GM12873 (cell line): ENCODE data around the gene SIM2.

Source experiments
- CTCF ChIP-seq: IDR thresholded peaks from 2 replicates; pipeline ENCODE4 v1.5.1; 2012; ENCODE audit warnings: low read depth, mild to moderate bottlenecking, moderate library complexity, low read length, control low read depth; ENCODE audit not compliant: insufficient read depth; ENCODE audit errors: missing control alignments

The SIM2 gene

GRCh38 chr21:36729310-36729970 is 30.5 kb downstream of the SIM2 start:
- TF ChIP-seq CTCF, result no peak

GRCh38 chr21:36730291-36731281 is 31.7 kb downstream of the SIM2 start:
- TF ChIP-seq CTCF, result no peak

DNA sequence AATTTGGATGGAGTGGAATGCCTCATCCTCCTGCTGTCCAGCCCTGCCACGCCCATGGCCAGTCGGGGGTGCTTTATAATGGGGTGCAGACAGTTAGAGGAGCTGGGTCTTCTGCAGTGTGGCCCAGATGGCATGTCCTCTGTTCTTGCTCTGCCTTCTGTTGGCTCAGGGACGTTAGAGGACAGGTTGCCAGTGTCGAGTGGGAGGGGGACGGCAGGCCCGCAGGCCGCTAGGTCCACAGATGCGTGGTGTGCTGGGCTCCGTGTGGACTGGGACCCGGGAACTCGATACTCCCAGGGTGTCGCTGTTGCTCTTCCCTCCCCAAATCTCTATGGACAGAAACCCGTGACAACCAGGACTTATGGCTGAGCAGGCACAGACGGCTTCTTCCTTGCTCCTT is 33.3 kb downstream of the SIM2 start:
- TF ChIP-seq CTCF, result no peak

- TF ChIP-seq CTCF, result no peak
These were observed 33.8 kb downstream of the SIM2 start for GRCh38 chr21:36732761-36733160.

DNA sequence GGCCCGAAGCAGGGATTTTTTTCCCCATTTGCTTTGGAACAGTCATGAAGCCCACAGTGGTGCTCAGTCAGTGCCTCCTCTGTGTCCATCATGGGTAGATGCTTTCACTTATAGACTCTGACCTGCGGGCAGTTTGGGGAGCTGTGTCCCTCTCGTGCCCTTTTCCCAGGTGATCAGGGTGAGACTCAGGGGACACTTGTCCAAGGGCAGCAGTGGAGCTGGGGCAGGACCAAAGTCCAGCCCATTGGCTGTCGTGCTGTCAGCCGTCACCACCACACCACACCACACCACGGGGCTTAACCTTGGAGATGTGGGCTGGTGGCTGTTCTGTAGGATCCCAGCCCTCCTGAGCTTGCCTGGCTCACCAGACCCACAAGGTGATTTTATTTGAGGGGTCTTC is 34.9 kb downstream of the SIM2 start:
- no peak for TF ChIP-seq CTCF

- no peak for TF ChIP-seq CTCF
These were observed 35.7 kb downstream of the SIM2 start for GRCh38 chr21:36734367-36735200.

DNA sequence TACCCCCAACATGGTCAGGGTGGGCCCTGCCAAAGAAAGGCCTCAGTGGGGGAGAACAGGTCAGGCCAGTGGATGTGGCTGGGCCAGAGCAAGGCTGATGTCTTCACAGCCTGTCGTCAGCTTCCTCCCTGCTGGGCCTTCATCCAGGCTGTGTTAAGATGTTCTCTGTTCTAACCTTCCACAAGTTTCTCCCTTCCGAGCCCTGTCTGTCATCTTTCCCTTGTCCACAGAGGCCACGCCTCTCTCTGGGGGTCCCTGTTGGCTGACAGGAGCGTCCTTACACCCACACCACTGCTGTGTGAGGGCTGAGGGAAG is 36.2 kb downstream of the SIM2 start:
- TF ChIP-seq CTCF, result no peak
